ENCODE data around the gene SCRT2. TPM values are rescaled to one million over a fixed set of nuclear protein-coding genes. Genes with fewer than 3 reads are reported as not detected.

Gene SCRT2
- polyA plus RNA-seq, 1 donor from 2014 or later = 2.5 TPM

DNA sequence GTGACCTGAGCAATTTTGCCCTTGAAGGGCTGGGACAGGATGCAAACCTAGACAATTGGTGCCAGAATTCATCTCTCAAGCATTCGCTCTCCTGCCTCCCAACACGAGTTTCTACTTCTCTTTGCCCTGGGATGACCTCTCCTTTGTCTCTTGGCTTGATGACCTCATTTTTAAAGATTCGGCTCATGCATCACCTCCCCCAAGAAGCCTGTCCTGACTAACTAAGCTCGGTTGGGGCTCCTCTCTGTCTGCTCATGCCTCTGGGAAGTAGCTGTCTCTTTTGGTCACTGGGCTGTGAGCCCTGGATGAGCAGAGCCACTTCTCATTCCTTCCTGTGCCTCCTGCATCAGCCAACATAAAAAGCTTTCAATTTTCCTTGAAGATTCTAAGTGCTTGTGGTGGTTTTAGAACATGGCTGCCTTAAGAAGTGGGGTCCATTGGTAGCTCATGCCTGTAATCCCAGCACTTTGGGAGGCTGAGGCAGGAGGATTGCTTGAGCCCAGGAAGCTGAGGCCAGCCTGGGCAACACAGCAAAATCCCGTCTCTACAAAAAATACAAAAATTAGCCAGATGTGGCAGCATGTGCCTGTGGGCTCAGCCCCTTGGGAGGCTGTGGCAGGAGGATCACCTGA, 54.4 kb downstream of the SCRT2 start:
- TF ChIP-seq TAF1 (IDR thresholded peaks at IDR 0.05; ENCODE audit: low read depth) = no peak
- TF ChIP-seq MXI1 (conservative IDR thresholded peaks at IDR 0.05; ENCODE audit: poor library complexity, severe bottlenecking) = no peak
- no peak for TF ChIP-seq RAD21 (conservative IDR thresholded peaks at IDR 0.05)
- TF ChIP-seq SMC3 (conservative IDR thresholded peaks at IDR 0.05; ENCODE audit: poor library complexity) = no peak
- no peak for TF ChIP-seq EP300 (conservative IDR thresholded peaks at IDR 0.05; ENCODE audit: poor library complexity, severe bottlenecking)
- TF ChIP-seq, protein P1, sequence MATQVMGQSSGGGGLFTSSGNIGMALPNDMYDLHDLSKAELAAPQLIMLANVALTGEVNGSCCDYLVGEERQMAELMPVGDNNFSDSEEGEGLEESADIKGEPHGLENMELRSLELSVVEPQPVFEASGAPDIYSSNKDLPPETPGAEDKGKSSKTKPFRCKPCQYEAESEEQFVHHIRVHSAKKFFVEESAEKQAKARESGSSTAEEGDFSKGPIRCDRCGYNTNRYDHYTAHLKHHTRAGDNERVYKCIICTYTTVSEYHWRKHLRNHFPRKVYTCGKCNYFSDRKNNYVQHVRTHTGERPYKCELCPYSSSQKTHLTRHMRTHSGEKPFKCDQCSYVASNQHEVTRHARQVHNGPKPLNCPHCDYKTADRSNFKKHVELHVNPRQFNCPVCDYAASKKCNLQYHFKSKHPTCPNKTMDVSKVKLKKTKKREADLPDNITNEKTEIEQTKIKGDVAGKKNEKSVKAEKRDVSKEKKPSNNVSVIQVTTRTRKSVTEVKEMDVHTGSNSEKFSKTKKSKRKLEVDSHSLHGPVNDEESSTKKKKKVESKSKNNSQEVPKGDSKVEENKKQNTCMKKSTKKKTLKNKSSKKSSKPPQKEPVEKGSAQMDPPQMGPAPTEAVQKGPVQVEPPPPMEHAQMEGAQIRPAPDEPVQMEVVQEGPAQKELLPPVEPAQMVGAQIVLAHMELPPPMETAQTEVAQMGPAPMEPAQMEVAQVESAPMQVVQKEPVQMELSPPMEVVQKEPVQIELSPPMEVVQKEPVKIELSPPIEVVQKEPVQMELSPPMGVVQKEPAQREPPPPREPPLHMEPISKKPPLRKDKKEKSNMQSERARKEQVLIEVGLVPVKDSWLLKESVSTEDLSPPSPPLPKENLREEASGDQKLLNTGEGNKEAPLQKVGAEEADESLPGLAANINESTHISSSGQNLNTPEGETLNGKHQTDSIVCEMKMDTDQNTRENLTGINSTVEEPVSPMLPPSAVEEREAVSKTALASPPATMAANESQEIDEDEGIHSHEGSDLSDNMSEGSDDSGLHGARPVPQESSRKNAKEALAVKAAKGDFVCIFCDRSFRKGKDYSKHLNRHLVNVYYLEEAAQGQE (IDR thresholded peaks at IDR 0.05; ENCODE audit: borderline replicate concordance) = no peak
- TF ChIP-seq, protein P2, sequence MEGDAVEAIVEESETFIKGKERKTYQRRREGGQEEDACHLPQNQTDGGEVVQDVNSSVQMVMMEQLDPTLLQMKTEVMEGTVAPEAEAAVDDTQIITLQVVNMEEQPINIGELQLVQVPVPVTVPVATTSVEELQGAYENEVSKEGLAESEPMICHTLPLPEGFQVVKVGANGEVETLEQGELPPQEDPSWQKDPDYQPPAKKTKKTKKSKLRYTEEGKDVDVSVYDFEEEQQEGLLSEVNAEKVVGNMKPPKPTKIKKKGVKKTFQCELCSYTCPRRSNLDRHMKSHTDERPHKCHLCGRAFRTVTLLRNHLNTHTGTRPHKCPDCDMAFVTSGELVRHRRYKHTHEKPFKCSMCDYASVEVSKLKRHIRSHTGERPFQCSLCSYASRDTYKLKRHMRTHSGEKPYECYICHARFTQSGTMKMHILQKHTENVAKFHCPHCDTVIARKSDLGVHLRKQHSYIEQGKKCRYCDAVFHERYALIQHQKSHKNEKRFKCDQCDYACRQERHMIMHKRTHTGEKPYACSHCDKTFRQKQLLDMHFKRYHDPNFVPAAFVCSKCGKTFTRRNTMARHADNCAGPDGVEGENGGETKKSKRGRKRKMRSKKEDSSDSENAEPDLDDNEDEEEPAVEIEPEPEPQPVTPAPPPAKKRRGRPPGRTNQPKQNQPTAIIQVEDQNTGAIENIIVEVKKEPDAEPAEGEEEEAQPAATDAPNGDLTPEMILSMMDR (IDR thresholded peaks at IDR 0.05; ENCODE audit: poor library complexity, severe bottlenecking) = no peak
- no peak for TF ChIP-seq EZH2 (IDR thresholded peaks at IDR 0.05; ENCODE audit: borderline replicate concordance, insufficient read depth, low read length, poor library complexity, severe bottlenecking)
- no peak for TF ChIP-seq POLR2AphosphoS5 (IDR thresholded peaks at IDR 0.05)
- Histone ChIP-seq H3K9me3 (ENCODE audit: low read length) (peaks cover 6% of the 10 kb centered on the region), H4K20me1 (ENCODE audit: insufficient read depth) (no peaks in the 10 kb centered on the region), H3K27ac (ENCODE audit: low read length) (no peak overlapping the region), H3K4me3 (ENCODE audit: low read length) (no peak overlapping the region), H3K79me2 (replicated peaks; ENCODE audit: insufficient read depth, low read length) (no peaks in the 10 kb centered on the region), H3K36me3 (ENCODE audit: insufficient read depth, low read length) (no peaks in the 10 kb centered on the region), H3K27me3 (ENCODE audit: insufficient read depth, low read depth, low read length) (no peaks in the 10 kb centered on the region), H3K9ac (ENCODE audit: low read length) (no peak overlapping the region), H3K4me2 (ENCODE audit: low read length) (no peak overlapping the region), H3K9me2 (ENCODE audit: insufficient read depth, low read length) (no peaks in the 10 kb centered on the region), H3F3A (ENCODE audit: insufficient read depth, low read length, poor library complexity, severe bottlenecking) (no peaks in the 10 kb centered on the region), H2AFZ (ENCODE audit: low read depth, low read length) (no peak overlapping the region)

DNA sequence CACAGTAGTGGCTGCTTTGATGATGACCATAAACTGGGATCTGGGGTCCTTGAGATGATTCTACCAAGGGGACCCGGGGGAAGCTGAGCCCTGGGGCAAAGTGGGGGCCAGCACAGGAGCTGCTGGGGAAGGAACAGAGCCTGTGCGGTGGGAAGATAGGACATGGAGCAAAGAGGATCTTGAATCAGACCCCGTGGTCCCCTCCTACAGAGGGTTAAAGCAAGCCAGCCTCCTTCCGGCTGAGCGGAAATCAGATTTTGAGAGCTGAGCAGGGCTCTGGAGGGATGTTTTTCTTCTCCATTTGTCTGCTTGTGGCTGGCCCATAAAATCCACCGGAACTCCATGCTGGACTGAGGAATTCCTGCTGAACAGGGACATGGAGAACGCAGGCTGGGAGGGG, 55.4 kb downstream of the SCRT2 start:
- Histone ChIP-seq H3K9ac (ENCODE audit: low read length) (no peak overlapping the region), H3K27me3 (ENCODE audit: insufficient read depth, low read depth, low read length) (no peaks in the 10 kb centered on the region), H3K36me3 (ENCODE audit: insufficient read depth, low read length) (no peaks in the 10 kb centered on the region), H3K79me2 (replicated peaks; ENCODE audit: insufficient read depth, low read length) (no peaks in the 10 kb centered on the region), H3K9me2 (ENCODE audit: insufficient read depth, low read length) (no peaks in the 10 kb centered on the region), H4K20me1 (ENCODE audit: insufficient read depth) (no peaks in the 10 kb centered on the region), H3K4me3 (ENCODE audit: low read length) (no peak overlapping the region), H3K4me2 (ENCODE audit: low read length) (no peak overlapping the region), H3K27ac (ENCODE audit: low read length) (no peak overlapping the region), H3K9me3 (ENCODE audit: low read length) (peaks cover 6% of the 10 kb centered on the region), H3F3A (ENCODE audit: insufficient read depth, low read length, poor library complexity, severe bottlenecking) (no peaks in the 10 kb centered on the region), H2AFZ (ENCODE audit: low read depth, low read length) (no peak overlapping the region)
- TF ChIP-seq MXI1 (conservative IDR thresholded peaks at IDR 0.05; ENCODE audit: poor library complexity, severe bottlenecking) (no peak), SMC3 (conservative IDR thresholded peaks at IDR 0.05; ENCODE audit: poor library complexity) (no peak), TAF1 (IDR thresholded peaks at IDR 0.05; ENCODE audit: low read depth) (no peak), EP300 (conservative IDR thresholded peaks at IDR 0.05; ENCODE audit: poor library complexity, severe bottlenecking) (no peak), RAD21 (conservative IDR thresholded peaks at IDR 0.05) (no peak), EZH2 (IDR thresholded peaks at IDR 0.05; ENCODE audit: borderline replicate concordance, insufficient read depth, low read length, poor library complexity, severe bottlenecking) (no peak), POLR2AphosphoS5 (IDR thresholded peaks at IDR 0.05) (no peak)
- TF ChIP-seq, protein P2 (IDR thresholded peaks at IDR 0.05; ENCODE audit: poor library complexity, severe bottlenecking) = no peak
- TF ChIP-seq, protein P1 (IDR thresholded peaks at IDR 0.05; ENCODE audit: borderline replicate concordance) = no peak
